Testis (tissue), 3 donors: Measurements from ENCODE around the gene USP50. TPM values are rescaled to one million over a fixed set of nuclear protein-coding genes. Genes with fewer than 3 reads are reported as not detected.
"Not testable (repeated sequence)": the region's sequence is repeated elsewhere in the genome, so short reads cannot be mapped to it uniquely, and the experiment has no call there.

Source experiments
- DNase-seq: peaks from one replicate; pipeline ENCODE4 v3.0.0-alpha.2; 2019
- H3K27ac ChIP-seq, 2 donors: fragments of 200-600 bp; sonication (generic); one replicate each; pipeline ENCODE4 v1.5.1; 2019
- H3K27me3 ChIP-seq: fragments of 200-600 bp; sonication (generic); one replicate; pipeline ENCODE4 v1.5.1; 2019
- H3K36me3 ChIP-seq: fragments of 200-600 bp; sonication (generic); one replicate; pipeline ENCODE4 v1.5.1; 2017; ENCODE audit warnings: low read depth; ENCODE audit errors: missing control alignments
- H3K4me1 ChIP-seq: fragments of 200-600 bp; sonication (generic); one replicate; pipeline ENCODE4 v1.5.1; 2019
- H3K4me3 ChIP-seq, 2 donors: fragments of 200-600 bp; sonication (generic); one replicate each; pipeline ENCODE4 v1.5.1; 2017 to 2019
- H3K9me3 ChIP-seq: fragments of 200-600 bp; sonication (generic); one replicate; pipeline ENCODE4 v1.5.1; 2017
- CTCF ChIP-seq, 3 experiments: fragments of 450-650 bp in 2 of 3; fragments of 200-600 bp in 1 of 3; sonication (generic) in 1 of 3; IDR thresholded peaks; one replicate each; pipeline ENCODE4 v1.5.1; 2016 to 2019; ENCODE audit warnings: antibody characterized with exemption in 3 of 3, mild to moderate bottlenecking in 2 of 3, moderate library complexity in 1 of 3
- POLR2A ChIP-seq: fragments of 450-650 bp; IDR thresholded peaks from one replicate; pipeline ENCODE4 v1.6.1; 2017; ENCODE audit warnings: antibody characterized with exemption, mild to moderate bottlenecking, moderate library complexity
- WGBS, 2 donors: methylation state at CpG; one replicate each; pipeline ENCODE4 v1.1.5; 2018; 5-methylcytosine and 5-hydroxymethylcytosine counted together
- intact Hi-C: fragments of 100-400 bp; cut with DNase I; formaldehyde crosslinking; loops from one replicate; pipeline ENCODE4 v1.15.1; 2023; ENCODE audit warnings: low total_unique reads
- polyA plus RNA-seq: library from polyadenylated mRNA; stranded (reverse); fragments of 350-450 nt; fragmentation: Illumina TruSeq; extraction: RNeasy Lipid Tissue Mini Kit (QIAGEN cat#74804); gene quantifications from one replicate; pipeline ENCODE4 v1.2.3, GENCODE V29; 2014; ENCODE audit warnings: low read depth, low replicate concordance; ENCODE audit not compliant: insufficient read depth
- total RNA-seq, 2 donors: library from RNA; depleted of rRNA; stranded (reverse); fragments of >200 nt; gene quantifications; one replicate each; pipeline ENCODE4 v1.2.3, GENCODE V29; 2016

The USP50 gene
- total and polyA plus RNA-seq, 3 donors from 2014 or later: 8.7 to 30.4 (median 18.8) TPM

- Histone ChIP-seq H3K36me3 (no peaks in the 10 kb centered on the region), H3K27me3 (no peaks in the 10 kb centered on the region)
- intact Hi-C loops: no loop called here
Observed at GRCh38 chr15:50576166-50576565, 29.7 kb upstream of the USP50 start.

GRCh38 chr15:50573842-50574241 lies 27.4 kb upstream of the USP50 start:
- intact Hi-C loops, H3K27me3 ChIP-seq, H3K4me3 ChIP-seq, DNase-seq, H3K4me1 ChIP-seq, H3K36me3 ChIP-seq, H3K9me3 ChIP-seq, H3K27ac ChIP-seq: not testable (repeated sequence)
- WGBS, 2 donors: 86 to 92% methylated on average over 5 of the region's 5 CpGs

More at GRCh38 chr15:50576166-50576565, 29.7 kb upstream of the USP50 start:
- TF ChIP-seq POLR2A: no peak
- no peaks in the 10 kb centered on the region for H3K4me1 ChIP-seq
- 86 to 92% methylated on average over 1 of the region's 1 CpG for WGBS, 2 donors
- H3K4me3 ChIP-seq: no peak overlapping the region
- H3K27ac ChIP-seq: no peak overlapping the region
- DNase-seq: no peak
- H3K9me3 ChIP-seq: no peaks in the 10 kb centered on the region

- WGBS, 2 donors: 91 to 98% methylated on average over 4 of the region's 4 CpGs
- no peak for DNase-seq
- TF ChIP-seq POLR2A (no peak), CTCF (IDR thresholded peaks at IDR 0.05) (no peak)
- no peaks in the 10 kb centered on the region for H3K36me3 ChIP-seq
- H3K4me1 ChIP-seq: no peaks in the 10 kb centered on the region
- no peaks in the 10 kb centered on the region for H3K27me3 ChIP-seq
- H3K9me3 ChIP-seq: no peaks in the 10 kb centered on the region
- H3K27ac ChIP-seq: no peak overlapping the region
- intact Hi-C loops: no loop called here
- H3K4me3 ChIP-seq: no peak overlapping the region
Observed at GRCh38 chr15:50563756-50564155, 17.3 kb upstream of the USP50 start.

- Histone ChIP-seq H3K36me3 (no peaks in the 10 kb centered on the region), H3K27ac (no peak overlapping the region), H3K9me3 (no peaks in the 10 kb centered on the region), H3K4me3 (no peak overlapping the region), H3K4me1 (no peaks in the 10 kb centered on the region), H3K27me3 (no peaks in the 10 kb centered on the region)
- TF ChIP-seq CTCF (IDR thresholded peaks at IDR 0.05): no peak
- TF ChIP-seq POLR2A: no peak
- no peak for DNase-seq
- intact Hi-C loops: no loop called here
- 80 to 81% methylated on average over 4 of the region's 4 CpGs for WGBS, 2 donors
Observed at GRCh38 chr15:50562735-50563640, 16.5 kb upstream of the USP50 start.

GRCh38 chr15:50558012-50558411 lies 11.5 kb upstream of the USP50 start:
- H3K9me3 ChIP-seq: no peaks in the 10 kb centered on the region
- no peak overlapping the region for H3K4me3 ChIP-seq
- H3K4me1 ChIP-seq: no peaks in the 10 kb centered on the region
- TF ChIP-seq POLR2A (no peak), CTCF (IDR thresholded peaks at IDR 0.05) (no peak)
- no peak for DNase-seq
- H3K27ac ChIP-seq: no peak overlapping the region
- H3K36me3 ChIP-seq: no peaks in the 10 kb centered on the region
- intact Hi-C loops: no loop called here
- 94 to 95% methylated on average over 2 of the region's 2 CpGs for WGBS, 2 donors
- H3K27me3 ChIP-seq: no peaks in the 10 kb centered on the region
